NT2/D1 (cell line): Measurements from ENCODE around the gene CGB7.
"Not testable (repeated sequence)": the region's sequence is repeated elsewhere in the genome, so short reads cannot be mapped to it uniquely, and the experiment has no call there.

Experiments used
- DNase-seq: peaks from one replicate; pipeline ENCODE4 v3.0.0-alpha.2; 2011; ENCODE audit warnings: low read depth, low spot score
- H3K27me3 ChIP-seq: 2 replicates; pipeline ENCODE4 v1.6.0; 2011; ENCODE audit warnings: mild to moderate bottlenecking; ENCODE audit not compliant: insufficient read length, insufficient read depth
- H3K36me3 ChIP-seq: 2 replicates; pipeline ENCODE4 v1.6.1; 2011; ENCODE audit warnings: mild to moderate bottlenecking, low read length, mixed read lengths; ENCODE audit not compliant: insufficient read depth, insufficient read length
- H3K4me1 ChIP-seq: 2 replicates; pipeline ENCODE4 v1.5.1; 2011; ENCODE audit not compliant: insufficient read depth, insufficient read length
- H3K4me3 ChIP-seq: 2 replicates; pipeline ENCODE4 v1.5.1; 2011; ENCODE audit warnings: low read depth; ENCODE audit not compliant: insufficient read length
- H3K9ac ChIP-seq: 2 replicates; pipeline ENCODE4 v1.6.0; 2011; ENCODE audit warnings: low read depth; ENCODE audit not compliant: insufficient read length
- H3K9me3 ChIP-seq: 2 replicates; pipeline ENCODE4 v1.5.1; 2011; ENCODE audit warnings: mild to moderate bottlenecking, low read length; ENCODE audit not compliant: insufficient read depth
- SUZ12 ChIP-seq: IDR thresholded peaks from 2 replicates; pipeline ENCODE4 v1.6.1; 2011; ENCODE audit not compliant: insufficient read length, insufficient read depth; ENCODE audit errors: extremely low read depth
- YY1 ChIP-seq: IDR thresholded peaks from 2 replicates; pipeline ENCODE4 v1.6.1; 2011; ENCODE audit not compliant: insufficient read length, insufficient read depth
- ZNF274 ChIP-seq: IDR thresholded peaks from 2 replicates; pipeline ENCODE4 v1.6.1; 2011; ENCODE audit warnings: mild to moderate bottlenecking, low read depth, low read length

The CGB7 gene

DNA sequence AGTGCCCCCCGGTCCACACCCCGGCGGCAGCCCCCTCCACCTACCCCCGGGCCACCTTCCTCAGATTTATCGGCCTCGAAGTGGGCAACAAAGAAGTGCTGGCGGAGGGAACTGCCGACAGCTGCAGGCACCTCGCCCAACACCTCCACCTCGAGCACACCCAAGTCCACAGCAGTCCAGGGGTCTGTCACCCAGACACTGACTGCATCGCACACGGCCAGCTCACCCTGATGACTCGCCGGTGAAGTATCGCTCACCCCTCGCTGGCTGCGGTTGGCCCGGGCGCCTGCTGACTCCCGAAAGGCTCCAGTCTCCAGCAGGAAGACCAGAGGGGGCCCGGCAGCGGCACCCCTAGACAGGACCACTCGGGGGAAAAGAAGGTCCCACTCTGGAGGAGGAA is 31.9 kb downstream of the CGB7 start:
- H3K27me3 ChIP-seq, H3K4me1 ChIP-seq, DNase-seq, H3K9me3 ChIP-seq, H3K9ac ChIP-seq, H3K36me3 ChIP-seq, H3K4me3 ChIP-seq: not testable (repeated sequence)

DNA sequence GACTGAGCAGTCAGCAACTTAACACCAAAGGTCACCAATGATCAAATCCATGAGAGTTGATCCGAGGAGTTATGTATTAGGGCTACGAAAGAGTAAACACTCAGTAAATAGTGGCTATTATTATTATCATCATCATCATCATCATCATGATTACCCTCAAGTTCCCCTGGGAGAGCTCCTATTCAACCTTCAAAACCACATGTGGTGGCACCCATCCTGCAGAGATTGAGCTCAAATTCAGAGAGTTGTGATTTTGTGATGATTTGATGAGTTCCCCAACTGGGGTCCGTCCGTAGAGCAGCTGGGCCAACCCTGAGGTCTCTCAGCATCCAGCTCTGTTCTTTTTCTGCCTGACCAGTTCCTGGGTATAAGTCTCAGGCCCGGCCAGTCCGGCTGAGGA is 32.5 kb downstream of the CGB7 start:
- not testable (repeated sequence) for H3K4me3 ChIP-seq, H3K27me3 ChIP-seq, H3K9me3 ChIP-seq, DNase-seq, H3K36me3 ChIP-seq, H3K9ac ChIP-seq, H3K4me1 ChIP-seq

GRCh38 chr19:49024233-49024632 is 33.3 kb downstream of the CGB7 start, which contains the start of gene CGB3:
Gene CGB3, minus strand, starts transcription at chr19:49024333. Its CDS starts 362 bp downstream, at chr19:49023971.
- H3K9me3 ChIP-seq, H3K9ac ChIP-seq, DNase-seq, H3K4me3 ChIP-seq, H3K36me3 ChIP-seq, H3K27me3 ChIP-seq, H3K4me1 ChIP-seq: not testable (repeated sequence)

GRCh38 chr19:49022116-49022515 is 35.4 kb downstream of the CGB7 start:
- Histone ChIP-seq H3K4me1 (peaks cover 6% of the 10 kb centered on the region), H3K9me3 (no peaks in the 10 kb centered on the region), H3K4me3 (no peak overlapping the region), H3K36me3 (no peaks in the 10 kb centered on the region), H3K27me3 (no peaks in the 10 kb centered on the region), H3K9ac (no peak overlapping the region)
- TF ChIP-seq ZNF274 (no peak), SUZ12 (no peak), YY1 (no peak)
- DNase-seq = no peak

DNA sequence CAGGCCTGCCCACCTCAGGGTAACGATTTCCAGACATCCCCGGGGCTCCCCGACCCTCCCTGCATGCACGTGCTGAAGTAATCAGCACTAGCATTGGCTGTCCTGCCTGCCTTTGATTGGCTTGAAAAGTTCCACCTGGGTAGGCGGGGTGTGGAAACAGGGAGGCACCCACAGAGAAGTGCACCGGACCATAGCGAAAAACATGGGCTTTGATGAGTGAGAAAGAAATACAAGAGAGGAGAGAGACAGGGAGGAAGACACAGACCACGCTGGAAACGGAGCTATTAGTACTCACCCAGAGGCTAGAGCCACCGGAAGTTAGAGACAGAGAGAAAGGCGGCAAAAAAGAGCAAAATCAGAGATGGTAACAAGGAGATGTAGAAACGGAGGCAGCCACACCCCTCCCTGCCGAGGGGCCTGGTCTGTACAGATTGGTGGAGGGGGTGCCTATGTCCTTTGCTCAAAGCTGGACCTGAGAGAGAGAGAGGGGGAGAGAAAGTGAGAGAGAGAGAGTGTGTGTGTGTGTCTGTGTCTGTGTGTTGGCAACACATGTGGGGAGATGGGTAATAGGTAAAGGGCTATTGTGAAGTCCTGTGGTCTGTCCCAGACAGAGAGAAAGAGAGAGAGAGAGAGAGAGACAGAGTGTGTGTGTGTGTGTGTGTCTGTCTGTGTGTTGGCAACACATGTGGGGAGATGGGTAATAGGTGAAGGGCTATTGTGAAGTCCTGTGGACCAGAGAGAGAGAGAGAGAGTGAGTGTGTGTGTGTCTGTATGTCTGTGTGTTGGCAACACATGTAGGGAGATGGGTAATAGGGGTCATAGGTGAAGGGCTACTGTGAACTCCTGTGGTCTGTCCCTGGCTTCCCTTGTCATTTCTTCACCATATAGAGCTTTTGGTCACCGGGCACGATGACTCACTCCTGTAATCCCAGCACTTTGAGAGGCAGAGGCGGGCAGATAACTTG is 36.3 kb downstream of the CGB7 start:
- no peak overlapping the region for H3K9ac ChIP-seq
- DNase-seq = no peak
- no peak for TF ChIP-seq YY1
- TF ChIP-seq SUZ12 = no peak
- TF ChIP-seq ZNF274 = no peak

DNA sequence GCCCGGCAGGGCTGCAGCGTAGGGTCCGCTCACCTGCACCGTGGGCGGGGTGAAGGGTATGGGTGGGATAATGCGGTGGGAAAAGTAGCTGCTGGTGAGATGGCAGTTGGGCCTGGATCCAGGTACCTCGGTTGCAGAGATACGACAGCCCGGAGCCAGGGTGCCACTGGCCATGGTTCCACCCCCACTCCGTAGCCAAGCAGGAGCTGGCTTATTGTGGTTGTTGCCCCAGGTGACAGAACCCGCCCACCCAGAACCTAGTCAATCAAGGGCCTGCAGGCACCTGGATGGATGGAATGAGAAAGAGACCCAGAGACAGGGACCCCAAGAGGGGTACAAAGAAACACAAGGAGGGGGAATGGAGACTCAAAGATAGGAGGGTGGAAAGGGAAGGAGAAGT is 37.2 kb downstream of the CGB7 start:
- no peaks in the 10 kb centered on the region for H3K27me3 ChIP-seq
- H3K4me3 ChIP-seq = no peak overlapping the region
- DNase-seq = no peak
- H3K36me3 ChIP-seq = peaks cover 13% of the 10 kb centered on the region
- TF ChIP-seq ZNF274 = no peak
- no peak for TF ChIP-seq SUZ12
- no peak for TF ChIP-seq YY1
- H3K9me3 ChIP-seq = no peaks in the 10 kb centered on the region
- H3K9ac ChIP-seq = no peak overlapping the region
- H3K4me1 ChIP-seq = peaks cover 6% of the 10 kb centered on the region

More for the DNA sequence above, 36.3 kb downstream of the CGB7 start:
- H3K4me1 ChIP-seq = peaks cover 6% of the 10 kb centered on the region
- H3K36me3 ChIP-seq = peaks cover 5% of the 10 kb centered on the region
- H3K4me3 ChIP-seq = no peak overlapping the region
- no peaks in the 10 kb centered on the region for H3K9me3 ChIP-seq
- no peaks in the 10 kb centered on the region for H3K27me3 ChIP-seq

DNA sequence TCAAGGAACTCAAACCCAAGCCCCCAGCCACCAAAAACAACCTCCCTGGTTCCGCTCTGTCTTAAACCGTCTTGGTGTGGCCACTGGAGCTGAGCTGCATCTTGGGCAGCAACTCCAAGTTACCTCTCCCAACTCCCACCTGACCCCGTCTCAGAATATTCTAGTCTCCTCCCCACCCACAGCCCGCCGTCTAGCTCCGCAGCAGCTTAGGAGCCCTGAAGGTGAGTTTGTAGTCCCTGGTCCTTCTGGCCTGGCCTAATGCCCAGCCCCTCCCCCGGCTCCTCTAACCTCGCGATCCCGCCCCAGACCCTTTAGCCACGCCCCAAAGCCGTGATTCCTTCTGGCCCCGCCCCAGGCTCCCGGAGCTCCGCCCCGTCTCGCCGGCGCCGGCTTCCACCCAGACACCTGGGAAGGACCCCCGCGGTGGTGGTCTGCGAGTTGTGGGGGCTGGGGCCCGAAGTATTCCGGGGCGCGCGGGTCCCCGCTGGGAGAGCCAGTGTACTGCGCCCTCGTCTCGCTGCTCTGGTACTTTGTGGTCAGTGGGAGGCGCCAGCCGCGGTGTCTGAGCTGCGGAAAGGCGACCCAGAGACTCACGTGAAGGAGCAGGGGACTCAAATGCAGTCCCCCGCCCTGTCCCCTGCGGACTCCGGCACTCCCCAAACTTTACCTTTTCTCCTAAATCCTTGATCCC is 38.2 kb downstream of the CGB7 start:
- Histone ChIP-seq H3K9ac (no peak overlapping the region), H3K9me3 (no peaks in the 10 kb centered on the region), H3K4me1 (peaks cover 6% of the 10 kb centered on the region), H3K4me3 (no peak overlapping the region), H3K27me3 (no peaks in the 10 kb centered on the region), H3K36me3 (peaks cover 23% of the 10 kb centered on the region)
- TF ChIP-seq YY1 = no peak
- no peak for TF ChIP-seq SUZ12
- no peak for TF ChIP-seq ZNF274
- DNase-seq = peak; percentile 35

- H3K36me3 ChIP-seq = peaks cover 30% of the 10 kb centered on the region
- not testable (repeated sequence) for DNase-seq, H3K4me1 ChIP-seq, H3K9me3 ChIP-seq, H3K27me3 ChIP-seq
- peak overlapping the region; percentile 51 for H3K9ac ChIP-seq
- H3K4me3 ChIP-seq = peak overlapping the region; percentile 8
Observed at GRCh38 chr19:49018388-49019241, 38.9 kb downstream of the CGB7 start.
